OCI-LY1 (cell line): ENCODE measurements around the gene C1QTNF6.

Experiments
- CTCF ChIP-seq: fragments of 200-600 bp; sonication (generic), shearing (Covaris generic); IDR thresholded peaks from 2 replicates; pipeline ENCODE4 v1.5.1; 2017; ENCODE audit warnings: mild to moderate bottlenecking, antibody characterized with exemption, low read length, moderate library complexity, mixed read lengths
- EZH2 ChIP-seq: fragments of 200-600 bp; sonication (generic), shearing (Covaris generic); IDR thresholded peaks from 2 replicates; pipeline ENCODE4 v1.8.0; 2017; ENCODE audit warnings: borderline replicate concordance, mixed run types, mild to moderate bottlenecking, antibody characterized with exemption, low read length, moderate library complexity, mixed read lengths

- TF ChIP-seq CTCF (no peak), EZH2 (no peak)
Measured at GRCh38 chr22:37158963-37159290, 29.1 kb downstream of the C1QTNF6 start.
